HG03565 (cell line): ENCODE results near the gene FBH1.
"Not testable (repeated sequence)": the region's sequence is repeated elsewhere in the genome, so short reads cannot be mapped to it uniquely, and the experiment has no call there.

Experiments
- ATAC-seq: cut with Tn5 transposase; IDR thresholded peaks from one replicate; pipeline ENCODE4 v1.9.1; 2021; ENCODE audit warnings: mild to moderate bottlenecking, moderate library complexity; ENCODE audit not compliant: unreplicated experiment

Gene FBH1

DNA sequence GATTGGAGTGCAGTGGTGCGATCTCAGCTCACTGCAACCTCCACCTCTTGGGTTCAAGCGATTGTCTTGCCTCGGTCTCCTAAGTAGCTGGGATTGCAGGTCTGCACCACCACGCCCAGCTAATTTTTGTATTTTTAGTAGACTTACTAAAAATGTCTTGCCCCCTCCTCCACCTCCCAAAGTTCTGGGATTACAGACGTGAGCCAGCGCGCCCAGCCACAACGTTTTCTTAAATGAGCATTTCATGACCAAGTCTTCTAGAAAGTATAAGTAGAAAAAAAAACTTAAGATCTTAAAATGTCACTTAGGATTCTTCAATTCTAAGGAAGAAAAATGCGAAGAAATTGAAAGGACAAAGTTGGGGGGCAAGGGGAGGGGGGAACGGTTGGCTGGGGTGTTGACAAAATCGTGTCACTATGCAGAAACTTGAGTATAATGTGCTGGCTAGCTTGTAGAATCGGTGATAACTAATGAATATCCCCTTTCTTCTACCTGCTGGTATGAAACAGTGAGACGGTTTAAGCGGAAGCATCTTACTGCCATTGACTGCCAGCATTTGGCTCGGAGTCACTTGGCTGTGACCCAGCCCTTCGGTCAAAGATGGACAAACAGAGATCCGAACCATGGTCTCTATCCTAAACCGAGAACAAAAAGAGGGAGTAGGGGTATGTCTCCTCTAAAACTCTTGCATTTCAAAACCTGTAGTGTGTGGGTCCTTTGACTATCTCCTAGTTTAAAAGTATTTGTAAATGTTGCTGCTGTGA is 12.7 kb downstream of the FBH1 start:
- no peak for ATAC-seq

DNA sequence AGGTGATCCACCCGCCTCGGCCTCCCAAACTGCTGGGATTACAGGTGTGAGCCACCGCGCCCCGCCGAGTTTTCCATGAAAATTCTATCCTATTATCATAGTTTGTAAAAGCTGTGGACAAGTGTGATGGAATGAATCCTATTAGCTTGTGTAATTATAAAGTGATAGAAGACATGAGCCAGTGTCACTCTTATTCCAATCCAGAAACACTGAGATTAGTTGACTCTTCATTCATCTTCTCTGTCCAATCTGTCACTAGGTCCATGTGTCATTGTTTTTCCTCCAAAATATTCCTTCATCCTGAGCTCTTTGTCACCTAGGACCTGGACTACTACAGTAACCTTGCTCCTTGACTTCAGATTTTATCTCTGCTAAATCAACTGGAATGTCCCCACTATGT is 13.5 kb downstream of the FBH1 start:
- ATAC-seq: no peak

- peak; percentile 98 for ATAC-seq
Measured at GRCh38 chr10:5904227-5904626, 14.2 kb downstream of the FBH1 start.

- ATAC-seq: no peak
Measured at GRCh38 chr10:5905854-5906507, 15.9 kb downstream of the FBH1 start.

DNA sequence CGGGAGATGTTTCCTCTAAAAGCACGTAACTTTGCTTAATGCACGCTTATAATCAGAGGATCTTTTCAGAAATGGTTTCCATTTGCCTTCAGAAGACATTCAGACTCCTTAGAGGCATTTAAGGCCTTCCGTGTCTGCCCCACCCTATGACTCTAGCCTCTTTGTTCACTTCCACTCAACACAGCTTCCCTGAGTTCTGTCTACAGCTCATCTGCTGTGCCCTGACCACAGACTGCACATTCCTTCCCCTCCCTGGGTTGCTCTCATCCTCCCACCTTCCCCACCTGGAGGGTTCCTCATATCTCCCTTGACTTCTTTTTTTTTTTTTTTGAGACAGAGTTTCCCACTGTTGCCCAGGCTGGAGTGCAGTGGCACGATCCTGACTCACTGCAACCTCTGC is 16.6 kb downstream of the FBH1 start:
- ATAC-seq: no peak

DNA sequence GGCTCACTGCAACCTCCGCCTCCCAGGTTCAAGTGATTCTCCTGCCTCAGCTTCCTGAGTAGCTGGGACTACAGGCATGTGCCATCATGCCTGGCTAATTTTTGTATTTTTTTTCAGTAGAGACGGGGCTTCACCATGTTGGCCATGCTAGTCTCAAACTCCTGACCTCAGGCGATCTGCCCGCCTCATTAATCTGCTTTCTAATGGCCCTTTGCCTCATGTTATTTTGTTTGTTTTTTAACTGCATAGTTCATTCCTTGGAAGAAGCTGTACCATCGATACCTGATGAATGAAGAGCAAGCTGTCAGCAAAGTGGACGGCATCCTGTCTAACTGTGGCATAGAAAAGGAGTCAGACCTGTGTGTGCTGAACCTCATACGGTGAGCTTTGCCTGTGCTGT is 18.6 kb downstream of the FBH1 start:
- ATAC-seq: not testable (repeated sequence)

DNA sequence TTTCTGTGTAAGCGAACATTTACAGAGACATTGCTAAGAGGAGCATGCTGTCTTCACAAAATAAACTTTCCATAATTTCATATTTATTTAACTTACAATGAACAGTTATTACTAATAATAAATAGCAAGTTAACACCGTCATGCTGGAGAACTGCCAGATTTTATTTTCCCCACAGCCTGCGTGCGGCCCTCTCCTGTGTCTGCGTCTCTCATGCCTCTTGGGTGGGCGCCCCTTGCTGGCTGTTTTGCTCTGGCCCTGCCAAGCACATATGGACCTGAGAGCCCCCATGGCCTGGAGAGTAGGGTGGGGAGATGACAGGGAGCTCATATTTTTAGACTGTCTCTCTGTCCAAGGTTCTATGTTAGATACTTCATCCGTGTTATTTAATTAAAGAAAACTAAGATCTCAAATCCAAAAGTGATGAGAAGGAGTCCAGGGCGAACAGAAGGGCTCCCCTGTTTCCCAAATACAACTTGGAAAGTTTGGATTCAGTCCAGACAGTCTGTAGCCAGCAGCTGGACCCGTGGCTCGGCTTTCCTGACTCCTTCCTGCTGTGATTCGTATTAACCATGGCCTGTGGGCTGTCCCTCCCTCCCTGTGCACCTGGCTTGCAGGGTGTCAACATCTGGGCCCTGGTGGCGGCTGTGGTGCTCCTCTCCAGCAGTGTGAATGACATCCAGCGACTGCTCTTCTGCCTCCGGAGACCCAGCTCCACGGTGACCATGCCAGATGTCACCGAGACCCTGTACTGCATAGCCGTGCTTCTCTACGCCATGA is 20.5 kb downstream of the FBH1 start:
- no peak for ATAC-seq

DNA sequence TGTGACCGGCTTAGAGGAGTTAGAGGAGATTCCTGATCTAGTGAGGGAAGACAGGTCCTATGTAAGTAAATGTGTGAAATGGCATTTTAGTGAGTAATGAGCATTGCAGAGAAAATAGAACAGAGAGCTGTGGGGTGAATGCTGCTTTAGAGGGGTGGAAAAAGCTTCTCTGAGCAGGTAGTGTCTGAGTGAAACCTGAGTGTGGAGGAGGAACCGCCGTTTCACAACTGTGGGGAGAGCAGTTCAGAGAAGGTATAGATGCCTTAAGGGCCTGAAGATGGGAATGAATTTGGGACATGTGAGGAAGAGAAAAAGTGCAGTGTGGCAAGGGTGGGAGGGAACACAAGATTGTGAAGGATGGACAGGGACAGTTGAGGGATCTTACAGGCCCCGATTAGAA is 21.6 kb downstream of the FBH1 start:
- no peak for ATAC-seq

DNA sequence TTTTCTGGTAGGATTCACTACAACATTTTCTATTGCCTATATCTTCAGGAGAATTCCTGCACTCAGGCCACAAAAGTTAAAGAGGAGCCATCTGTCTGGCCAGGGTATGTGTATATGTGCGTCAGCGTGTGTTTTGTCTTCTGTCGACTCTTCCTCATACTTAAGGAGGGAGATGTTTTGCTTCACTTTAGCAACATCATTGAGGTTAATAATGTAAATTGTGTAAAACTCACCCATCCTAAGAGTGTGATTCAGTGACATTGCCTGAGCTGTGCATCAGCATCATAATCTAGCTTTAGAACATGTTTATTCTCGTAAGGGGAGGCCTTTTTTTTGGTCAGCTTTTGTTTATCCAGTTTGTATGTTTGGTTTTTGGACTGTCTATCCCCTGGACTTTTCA is 23.7 kb downstream of the FBH1 start:
- no peak for ATAC-seq

GRCh38 chr10:5915451-5915850 is 25.4 kb downstream of the FBH1 start:
- no peak for ATAC-seq

GRCh38 chr10:5917305-5917704 is 27.3 kb downstream of the FBH1 start:
- ATAC-seq: no peak

DNA sequence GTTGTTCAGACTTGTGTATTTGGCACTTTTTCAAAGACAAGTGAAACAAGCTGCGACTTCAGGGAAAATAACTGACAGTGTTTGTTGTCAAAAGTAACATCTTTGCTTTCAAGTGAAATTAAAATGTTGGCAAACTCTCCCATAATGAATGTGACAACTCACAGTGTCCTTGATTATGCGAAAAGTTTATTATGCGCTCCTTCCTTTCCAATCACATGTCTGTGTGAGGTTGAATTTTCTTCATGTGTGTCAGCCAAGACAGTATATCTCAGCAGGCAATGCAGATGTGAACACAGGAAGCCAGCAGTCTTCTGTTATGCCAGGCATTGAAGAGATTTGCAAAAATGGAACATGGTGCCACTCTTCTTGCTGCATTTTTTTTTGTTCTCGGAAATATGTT is 28.7 kb downstream of the FBH1 start:
- no peak for ATAC-seq

DNA sequence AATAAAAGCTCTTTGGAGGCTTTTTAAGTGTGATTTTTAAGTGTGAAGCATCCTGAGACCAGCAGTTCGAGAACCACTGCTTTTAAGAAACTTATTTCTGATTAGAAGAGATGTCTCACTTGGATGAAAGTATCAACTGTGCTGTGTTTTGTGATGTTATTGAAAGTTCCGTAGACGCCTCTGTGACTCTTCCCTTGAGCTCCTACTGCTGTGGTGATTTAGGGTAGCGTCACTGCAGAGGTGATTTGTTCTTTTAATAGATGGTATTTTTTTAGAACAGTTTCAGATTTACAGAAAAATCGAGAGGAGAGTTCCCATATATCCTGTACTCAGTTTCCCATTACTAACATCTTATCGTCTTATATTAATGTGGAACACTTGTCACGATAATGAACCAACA is 29.5 kb downstream of the FBH1 start:
- no peak for ATAC-seq

- no peak for ATAC-seq
Measured at GRCh38 chr10:5921746-5922145, 31.7 kb downstream of the FBH1 start.

DNA sequence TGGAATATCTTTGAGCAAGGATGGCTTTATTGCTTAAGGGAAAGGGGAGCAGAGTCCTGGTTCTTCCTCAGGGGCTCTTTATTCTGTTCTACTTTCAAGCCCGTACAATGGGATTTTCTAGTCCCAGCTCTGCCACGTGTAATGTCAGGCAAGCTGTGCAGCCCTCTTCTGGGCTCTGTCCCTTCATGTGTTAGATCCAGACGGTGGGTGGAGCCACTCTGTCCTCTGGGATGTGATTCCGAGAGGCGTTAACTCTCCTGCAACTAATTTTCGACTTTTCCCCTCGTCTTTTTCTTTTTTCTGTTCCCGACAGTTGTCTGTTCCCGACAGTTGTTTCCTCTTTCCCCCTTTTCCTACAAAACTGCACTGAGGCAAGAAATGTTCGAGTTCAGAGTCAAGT is 34.8 kb downstream of the FBH1 start:
- ATAC-seq: no peak

DNA sequence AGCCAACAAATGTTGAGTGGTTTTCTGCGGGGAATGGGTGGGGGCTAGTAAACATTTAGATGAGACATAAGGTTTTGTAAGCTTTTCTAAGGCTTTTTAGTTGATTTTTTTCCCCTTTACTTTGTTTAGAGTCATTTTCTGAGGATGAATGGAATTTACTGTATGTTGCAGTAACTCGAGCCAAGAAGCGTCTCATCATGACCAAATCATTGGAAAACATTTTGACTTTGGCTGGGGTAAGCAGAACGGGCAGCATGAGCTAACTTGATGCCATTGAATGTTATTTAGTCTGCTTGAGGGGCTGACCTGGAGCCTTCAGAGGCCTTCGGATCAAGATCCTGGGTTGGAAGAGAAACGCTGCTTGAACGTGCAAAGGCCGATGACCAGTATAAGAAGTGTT is 37.3 kb downstream of the FBH1 start:
- no peak for ATAC-seq

GRCh38 chr10:5929442-5929841 is 39.4 kb downstream of the FBH1 start:
- no peak for ATAC-seq

GRCh38 chr10:5930272-5930671 is 40.2 kb downstream of the FBH1 start:
- no peak for ATAC-seq

DNA sequence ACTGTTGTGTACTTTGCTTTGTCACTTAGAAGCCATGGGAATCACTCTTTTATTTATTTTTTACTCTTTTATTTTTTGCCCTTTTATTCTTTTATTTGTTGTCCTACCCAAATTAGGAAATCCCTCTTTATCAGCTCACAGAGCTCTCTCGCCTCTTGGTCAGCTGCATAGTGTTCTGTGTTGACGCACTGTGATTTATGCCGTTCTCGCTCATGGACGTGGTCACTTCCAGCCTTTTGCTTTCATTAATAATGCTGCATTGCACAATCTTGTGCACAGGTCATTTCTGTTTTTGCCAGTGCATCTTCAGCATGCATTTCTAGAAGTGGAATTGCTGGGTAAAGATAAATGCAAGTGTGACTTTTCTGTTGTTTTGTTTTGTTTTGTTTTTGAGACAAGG is 42.3 kb downstream of the FBH1 start:
- no peak for ATAC-seq

DNA sequence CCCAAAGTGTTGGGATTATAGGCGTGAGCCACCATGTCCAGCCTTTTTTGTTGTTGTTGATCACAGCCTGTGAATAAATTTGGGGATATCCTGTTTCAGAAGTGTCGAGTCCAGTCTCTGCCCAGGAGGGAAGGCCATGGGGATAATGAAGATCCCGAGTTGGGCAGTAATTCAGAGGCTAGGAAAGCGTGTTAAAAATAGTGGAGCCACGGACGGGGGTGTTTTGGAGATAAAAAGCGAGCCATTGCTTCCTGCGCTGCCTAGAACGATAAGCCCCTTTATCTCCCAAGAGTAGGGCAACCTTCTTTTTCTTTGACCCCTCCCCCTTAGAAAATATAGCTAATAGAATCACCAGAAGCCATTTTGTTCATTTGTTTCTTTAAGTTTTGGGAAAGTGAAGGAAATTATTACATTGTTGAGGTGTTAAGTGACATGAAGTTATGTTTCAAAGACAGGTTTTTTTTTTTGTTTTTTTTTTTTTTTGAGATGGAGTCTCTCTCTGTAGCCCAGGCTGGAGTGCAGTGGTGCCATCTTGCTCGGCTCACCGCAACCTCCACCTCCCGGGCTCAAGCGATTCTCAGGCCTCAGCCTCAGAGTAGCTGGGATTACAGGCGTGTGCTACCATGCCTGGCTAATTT is 44.0 kb downstream of the FBH1 start:
- ATAC-seq: no peak

DNA sequence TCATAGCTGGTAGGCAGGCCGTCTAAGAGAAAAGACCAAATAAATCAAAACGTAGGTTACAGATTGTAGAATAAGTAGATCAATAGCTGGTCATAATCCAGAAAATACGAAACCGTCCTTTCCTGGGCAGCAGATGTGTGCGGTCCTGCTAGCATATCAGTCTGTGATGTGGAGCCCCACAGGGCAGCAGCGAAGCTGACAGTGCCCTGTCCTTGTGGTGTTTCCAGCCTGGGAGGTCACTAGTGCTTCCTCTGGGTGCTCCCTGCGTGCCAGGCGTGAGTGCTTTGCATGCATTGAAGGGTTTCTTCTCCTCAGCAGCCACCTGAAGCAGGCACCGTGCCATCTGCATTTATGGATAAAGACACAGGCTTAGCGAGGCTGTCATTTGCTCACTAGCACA is 45.6 kb downstream of the FBH1 start:
- ATAC-seq: no peak

- no peak for ATAC-seq
Measured at GRCh38 chr10:5937016-5937415, 47.0 kb downstream of the FBH1 start.
